Activated T-helper 1 cell treated with anti-CD3 and anti-CD28 coated beads, Interleukin-12 subunit alpha, Interleukin-12 subunit beta, Interleukin-2, Interleukin-4 antibody, amounts not matched to agents 30 ng/mL and 10 ng/mL and 1 ng/mL, durations not matched to agents 14 hours and 24 hours and 36 hours (primary cell): Measurements from ENCODE around the gene DPYSL5. TPM values are rescaled to one million over a fixed set of nuclear protein-coding genes. Genes with fewer than 3 reads are reported as not detected.

Experiments
- DNase-seq: peaks from one replicate; pipeline ENCODE4 v3.0.0; 2021; ENCODE audit warnings: low spot score
- H3K27ac Mint-ChIP-seq: one replicate; pipeline ENCODE4 v1.8.0; 2021; ENCODE audit warnings: mild to moderate bottlenecking, mixed read lengths
- H3K27me3 Mint-ChIP-seq: one replicate; pipeline ENCODE4 v1.8.0; 2022; ENCODE audit warnings: mild to moderate bottlenecking, moderate library complexity, mixed read lengths; ENCODE audit not compliant: insufficient read depth
- H3K36me3 Mint-ChIP-seq: one replicate; pipeline ENCODE4 v1.8.0; 2021; ENCODE audit warnings: low read depth, mixed read lengths
- H3K4me1 Mint-ChIP-seq: one replicate; pipeline ENCODE4 v1.8.0; 2021; ENCODE audit warnings: low read depth, mixed read lengths
- H3K4me3 Mint-ChIP-seq: one replicate; pipeline ENCODE4 v1.8.0; 2021; ENCODE audit warnings: mild to moderate bottlenecking, moderate library complexity, mixed read lengths
- H3K9me3 Mint-ChIP-seq: one replicate; pipeline ENCODE4 v1.8.0; 2021; ENCODE audit warnings: mixed read lengths
- intact Hi-C: fragments of 100-400 bp; cut with micrococcal nuclease; formaldehyde crosslinking; loops from one replicate; pipeline ENCODE4 v1.15.1; 2024
- total RNA-seq: library from RNA; stranded (reverse); gene quantifications from 2 replicates; pipeline ENCODE4 v1.2.3, GENCODE V29; 2022

Gene DPYSL5
- total RNA-seq, 1 donor from 2014 or later = 0.23 TPM

- Mint-ChIP-seq H3K4me3 (no peak overlapping the region), H3K27ac (no peak overlapping the region), H3K4me1 (peaks cover 6% of the 10 kb centered on the region), H3K9me3 (no peaks in the 10 kb centered on the region), H3K36me3 (no peaks in the 10 kb centered on the region), H3K27me3 (peaks cover 27% of the 10 kb centered on the region)
- no peak for DNase-seq
- intact Hi-C loops = no loop called here
These were observed 116.7 kb downstream of the DPYSL5 start for GRCh38 chr2:26964446-26965130.

GRCh38 chr2:26968001-26968400, 120.1 kb downstream of the DPYSL5 start:
- no peak overlapping the region for H3K4me3 Mint-ChIP-seq
- H3K4me1 Mint-ChIP-seq = peaks cover 17% of the 10 kb centered on the region
- no peak for DNase-seq
- no peaks in the 10 kb centered on the region for H3K36me3 Mint-ChIP-seq
- H3K9me3 Mint-ChIP-seq = no peaks in the 10 kb centered on the region
- peaks cover 41% of the 10 kb centered on the region for H3K27me3 Mint-ChIP-seq
- intact Hi-C loops = no loop called here
- no peak overlapping the region for H3K27ac Mint-ChIP-seq

GRCh38 chr2:26969077-26969844, 121.3 kb downstream of the DPYSL5 start:
- intact Hi-C loops = no loop called here
- Mint-ChIP-seq H3K36me3 (no peaks in the 10 kb centered on the region), H3K9me3 (no peaks in the 10 kb centered on the region), H3K27ac (peak overlapping the region; percentile 24), H3K4me1 (peaks cover 17% of the 10 kb centered on the region), H3K27me3 (peaks cover 45% of the 10 kb centered on the region), H3K4me3 (peak overlapping the region; percentile 75)
- no peak for DNase-seq

DNA sequence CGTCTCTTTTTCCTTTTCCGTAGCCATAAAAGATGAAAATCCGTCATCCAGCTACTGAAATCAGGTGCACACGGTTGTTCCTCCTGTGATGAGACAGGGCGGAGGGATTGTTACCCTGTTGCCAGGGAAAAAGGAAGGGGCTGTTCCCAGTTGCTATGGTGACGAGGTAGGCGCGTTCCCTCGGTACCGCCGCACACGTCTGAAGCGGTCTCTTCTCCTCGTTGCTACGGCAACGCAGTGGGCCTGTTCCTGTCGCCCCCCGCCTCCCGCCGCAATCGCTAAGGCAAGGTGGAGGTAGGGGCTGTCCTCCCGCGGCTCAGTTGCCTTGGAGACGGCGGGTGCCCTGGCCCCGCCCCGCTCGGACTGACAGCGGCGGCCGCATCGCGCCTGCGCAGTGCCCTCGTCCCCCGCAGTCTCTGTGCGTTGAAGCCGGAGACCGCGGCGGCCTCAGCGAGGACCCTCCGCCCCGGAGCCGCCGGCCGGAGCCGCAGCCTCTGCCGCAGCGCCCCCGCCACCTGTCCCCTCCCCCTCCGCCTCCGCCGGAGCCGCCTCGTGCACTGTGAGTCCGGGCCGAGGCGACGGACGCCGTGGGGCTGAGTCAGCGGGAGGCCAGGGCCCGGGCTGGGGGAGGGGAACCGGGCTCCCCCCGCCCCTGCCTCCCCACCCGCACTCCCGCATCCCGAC, 122.5 kb downstream of the DPYSL5 start, which contains the start of gene MAPRE3:
Gene MAPRE3, plus strand, starts transcription at position 394 of the 684 bp plus-strand sequence. CDS start 51,582 bp downstream, outside the sequence.
- Mint-ChIP-seq H3K9me3 (no peaks in the 10 kb centered on the region), H3K36me3 (no peaks in the 10 kb centered on the region), H3K4me1 (peaks cover 17% of the 10 kb centered on the region), H3K4me3 (peak within 1 kb of the TSS; percentile 84), H3K27ac (peak within 1 kb of the TSS; percentile 71), H3K27me3 (peaks cover 49% of the 10 kb centered on the region)
- peak; percentile 78 for DNase-seq
- intact Hi-C loops = loop anchor here (1.0 to 2.0 kb wide), 6 partner anchors 46 to 294 kb away; partner anchors contain the start of genes CAD, PREB and TMEM214

GRCh38 chr2:26970928-26971627, 123.1 kb downstream of the DPYSL5 start:
- Mint-ChIP-seq H3K9me3 (no peaks in the 10 kb centered on the region), H3K27ac (peak overlapping the region; percentile 71), H3K4me1 (peaks cover 17% of the 10 kb centered on the region), H3K27me3 (peaks cover 47% of the 10 kb centered on the region), H3K36me3 (no peaks in the 10 kb centered on the region), H3K4me3 (peak overlapping the region; percentile 84)
- DNase-seq = no peak
- intact Hi-C loops = loop anchor here (1.0 to 2.0 kb wide), 6 partner anchors 46 to 294 kb away; partner anchors contain the start of genes CAD, PREB and TMEM214

DNA sequence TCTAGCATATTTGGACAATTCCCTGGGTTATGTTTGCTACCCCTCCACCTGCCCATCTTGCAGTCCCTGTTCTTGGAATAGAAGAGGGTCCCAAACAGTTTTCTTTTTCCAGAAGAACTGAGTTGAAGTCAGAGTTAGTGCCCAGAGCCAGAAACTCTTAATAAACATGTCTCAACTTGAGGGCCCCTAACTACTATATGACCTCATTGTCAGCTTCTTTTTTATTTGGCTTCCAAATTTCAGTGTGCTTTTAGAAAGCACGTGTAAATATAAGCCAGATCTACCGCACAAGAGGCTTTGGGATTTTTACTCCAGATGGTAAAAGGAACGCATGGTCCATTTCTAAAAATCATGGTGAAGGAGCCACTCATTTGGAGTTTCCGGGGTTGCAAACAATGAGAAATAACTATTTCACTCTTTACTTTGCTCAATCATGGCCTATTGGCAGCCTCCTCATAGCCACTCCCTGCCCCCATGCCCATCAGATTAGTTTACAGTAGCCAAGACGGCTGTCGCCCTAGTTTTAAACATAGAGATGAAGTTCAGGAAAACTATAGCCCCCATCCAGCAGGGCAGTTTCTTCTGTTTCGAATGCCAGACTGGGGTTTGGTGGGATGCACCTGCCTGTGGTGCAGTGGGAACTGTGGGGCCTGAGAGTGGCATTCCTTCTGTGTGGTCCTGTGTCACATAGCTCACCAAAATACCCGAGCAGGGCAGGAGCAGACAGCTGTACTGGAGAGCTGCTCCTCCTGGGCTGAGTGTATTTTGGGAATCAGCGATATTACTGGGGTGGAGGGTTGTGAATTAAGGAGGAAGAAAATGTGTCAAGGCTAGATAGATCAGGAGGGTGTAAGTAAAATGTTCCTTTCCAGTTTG, 124.2 kb downstream of the DPYSL5 start:
- Mint-ChIP-seq H3K4me3 (peak overlapping the region; percentile 84), H3K4me1 (peaks cover 17% of the 10 kb centered on the region), H3K27me3 (peaks cover 47% of the 10 kb centered on the region), H3K36me3 (no peaks in the 10 kb centered on the region), H3K9me3 (no peaks in the 10 kb centered on the region), H3K27ac (no peak overlapping the region)
- intact Hi-C loops = loop anchor here (2.0 kb wide), 3 partner anchors 45 to 293 kb away; partner anchors contain the start of gene CAD
- no peak for DNase-seq

- intact Hi-C loops = no loop called here
- Mint-ChIP-seq H3K27me3 (peaks cover 32% of the 10 kb centered on the region), H3K4me1 (peaks cover 14% of the 10 kb centered on the region), H3K36me3 (no peaks in the 10 kb centered on the region), H3K9me3 (no peaks in the 10 kb centered on the region), H3K27ac (no peak overlapping the region), H3K4me3 (no peak overlapping the region)
- DNase-seq = no peak
These were observed 126.4 kb downstream of the DPYSL5 start for GRCh38 chr2:26974352-26974751.

- no peak overlapping the region for H3K4me3 Mint-ChIP-seq
- peaks cover 11% of the 10 kb centered on the region for H3K4me1 Mint-ChIP-seq
- H3K27ac Mint-ChIP-seq = no peak overlapping the region
- no peak for DNase-seq
- H3K9me3 Mint-ChIP-seq = no peaks in the 10 kb centered on the region
- H3K36me3 Mint-ChIP-seq = no peaks in the 10 kb centered on the region
- intact Hi-C loops = no loop called here
- H3K27me3 Mint-ChIP-seq = peaks cover 33% of the 10 kb centered on the region
These were observed 127.2 kb downstream of the DPYSL5 start for GRCh38 chr2:26975102-26975501.

DNA sequence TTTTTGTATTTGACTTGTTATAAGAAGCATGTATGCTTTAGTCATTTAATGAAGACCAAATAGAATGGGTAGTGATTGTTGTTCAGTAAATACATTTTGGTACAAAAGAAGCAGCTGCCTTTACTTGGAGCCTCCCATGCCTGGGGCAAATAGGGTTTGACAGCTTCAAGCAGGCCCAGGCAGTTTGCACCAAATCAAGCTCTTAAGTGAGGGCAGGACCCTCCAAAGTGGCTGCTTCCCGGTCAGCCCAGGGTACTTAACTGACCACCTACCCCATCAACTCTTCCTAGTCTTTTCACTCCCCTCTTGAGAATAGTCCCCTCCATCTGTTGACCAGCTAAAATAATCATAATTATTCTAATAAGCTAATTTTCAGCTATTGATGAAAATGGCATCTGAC, 127.7 kb downstream of the DPYSL5 start:
- Mint-ChIP-seq H3K4me1 (peaks cover 11% of the 10 kb centered on the region), H3K36me3 (no peaks in the 10 kb centered on the region), H3K27me3 (peaks cover 33% of the 10 kb centered on the region), H3K27ac (no peak overlapping the region), H3K9me3 (no peaks in the 10 kb centered on the region), H3K4me3 (no peak overlapping the region)
- intact Hi-C loops = no loop called here
- no peak for DNase-seq

- Mint-ChIP-seq H3K36me3 (no peaks in the 10 kb centered on the region), H3K27ac (no peak overlapping the region), H3K27me3 (peaks cover 33% of the 10 kb centered on the region), H3K4me3 (no peak overlapping the region), H3K9me3 (no peaks in the 10 kb centered on the region), H3K4me1 (peaks cover 7% of the 10 kb centered on the region)
- intact Hi-C loops = no loop called here
- DNase-seq = no peak
These were observed 128.3 kb downstream of the DPYSL5 start for GRCh38 chr2:26976237-26976636.

GRCh38 chr2:26977012-26977411, 129.1 kb downstream of the DPYSL5 start:
- intact Hi-C loops = no loop called here
- no peak overlapping the region for H3K27ac Mint-ChIP-seq
- no peaks in the 10 kb centered on the region for H3K36me3 Mint-ChIP-seq
- peaks cover 28% of the 10 kb centered on the region for H3K27me3 Mint-ChIP-seq
- no peaks in the 10 kb centered on the region for H3K4me1 Mint-ChIP-seq
- DNase-seq = no peak
- no peak overlapping the region for H3K4me3 Mint-ChIP-seq
- H3K9me3 Mint-ChIP-seq = no peaks in the 10 kb centered on the region
